HG02870 (cell line): ENCODE measurements around the gene TMEM181.
"Not testable (repeated sequence)": the region's sequence is repeated elsewhere in the genome, so short reads cannot be mapped to it uniquely, and the experiment has no call there.

ENCODE experiments used
- ATAC-seq: cut with Tn5 transposase; IDR thresholded peaks from one replicate; pipeline ENCODE4 v1.9.1; 2021; ENCODE audit warnings: mild to moderate bottlenecking, moderate library complexity; ENCODE audit not compliant: unreplicated experiment

The TMEM181 gene

DNA sequence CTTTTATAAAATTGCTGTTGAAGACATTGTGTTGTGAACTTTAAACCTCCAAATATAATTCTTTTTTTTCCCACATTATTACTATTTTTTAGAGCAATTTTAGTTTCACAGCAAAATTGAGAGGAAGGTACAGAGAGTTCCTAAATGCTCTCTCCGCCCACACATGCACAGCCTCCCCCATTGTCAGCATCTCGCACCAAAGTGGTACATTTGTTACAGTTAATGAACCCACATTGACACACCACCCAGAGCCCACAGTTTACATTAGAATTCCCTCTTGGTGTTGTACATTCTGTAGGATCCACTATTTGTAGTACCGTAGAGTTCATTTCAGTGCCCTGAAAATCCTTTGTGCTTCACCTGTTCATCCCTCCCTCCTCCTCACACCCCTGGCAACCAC lies 33.8 kb downstream of the TMEM181 start:
- ATAC-seq, result no peak

DNA sequence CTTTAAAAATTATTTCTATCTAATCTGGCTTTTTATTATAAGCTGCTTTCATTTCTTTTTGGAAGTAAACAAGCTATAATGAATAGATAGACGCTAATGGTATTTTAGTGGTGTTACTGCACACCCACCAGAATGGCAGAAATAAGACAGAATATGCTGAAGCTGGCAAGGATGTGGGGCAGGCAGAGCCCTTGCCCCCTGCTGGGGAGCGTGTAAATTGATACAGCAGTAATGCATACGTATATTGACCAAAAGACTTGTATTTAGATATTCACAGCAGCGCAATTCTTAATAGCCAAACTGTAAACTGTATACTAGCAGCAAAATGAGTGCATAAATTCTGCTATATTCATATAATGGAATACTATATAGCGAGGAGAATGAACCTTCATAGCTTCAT lies 35.3 kb downstream of the TMEM181 start:
- ATAC-seq, result no peak

DNA sequence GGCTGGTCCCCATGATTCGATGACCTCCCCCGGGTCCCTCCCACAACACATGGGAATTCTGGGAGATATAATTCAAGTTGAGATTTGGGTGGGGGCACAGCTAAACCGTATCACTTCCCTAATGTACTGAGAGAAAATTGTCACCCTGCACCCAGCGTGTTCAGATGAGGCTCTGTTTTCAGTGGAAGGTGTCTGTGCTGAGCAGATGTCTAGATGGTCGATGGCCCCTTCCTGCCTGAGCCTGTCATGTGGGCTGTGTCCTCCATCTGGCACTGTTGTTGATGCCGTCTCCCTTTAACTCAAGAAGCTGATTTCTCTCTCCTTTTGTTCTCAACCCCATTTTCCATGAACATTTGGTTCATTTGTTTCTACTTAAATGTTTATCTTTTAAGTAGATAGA lies 37.0 kb downstream of the TMEM181 start:
- ATAC-seq, result no peak

DNA sequence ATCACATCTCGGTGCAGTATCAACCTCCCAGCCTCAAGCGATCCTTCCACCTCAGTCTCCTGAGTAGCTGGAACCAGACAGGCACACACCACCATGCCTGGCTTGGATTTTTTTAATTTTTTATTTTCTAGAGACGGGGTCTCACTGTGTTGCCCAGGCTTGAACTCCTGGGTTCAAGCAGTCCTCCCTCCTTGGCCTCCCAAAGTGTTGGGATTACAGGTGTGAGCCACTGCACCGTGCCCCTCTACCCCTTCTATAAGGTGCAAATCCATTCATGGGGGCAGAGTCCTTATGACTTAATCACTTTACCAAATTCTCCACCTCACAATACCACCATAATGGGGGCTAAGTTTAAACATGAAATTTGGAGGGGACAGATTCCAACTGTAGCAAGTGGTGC lies 37.7 kb downstream of the TMEM181 start:
- ATAC-seq, result no peak

DNA sequence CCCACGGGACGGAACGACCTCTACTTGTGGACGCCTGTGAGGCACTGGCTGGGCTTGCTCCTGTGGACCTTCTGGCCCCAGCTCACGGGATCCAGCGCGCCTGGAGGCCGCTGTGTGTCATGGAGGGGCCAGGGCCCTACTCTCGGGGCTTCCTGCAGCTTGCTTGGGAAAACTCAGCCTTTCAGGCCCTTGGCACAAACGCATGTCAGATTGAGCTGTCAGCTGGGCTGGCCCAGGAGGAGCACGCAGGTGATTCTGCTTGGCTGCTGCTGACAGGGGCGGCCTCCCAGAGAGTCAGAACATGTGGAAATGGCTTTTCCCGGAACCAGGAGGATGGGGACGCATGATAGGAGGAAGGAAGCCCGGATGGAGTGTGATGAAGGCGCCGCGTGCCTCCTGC lies 39.7 kb downstream of the TMEM181 start:
- ATAC-seq, result no peak

DNA sequence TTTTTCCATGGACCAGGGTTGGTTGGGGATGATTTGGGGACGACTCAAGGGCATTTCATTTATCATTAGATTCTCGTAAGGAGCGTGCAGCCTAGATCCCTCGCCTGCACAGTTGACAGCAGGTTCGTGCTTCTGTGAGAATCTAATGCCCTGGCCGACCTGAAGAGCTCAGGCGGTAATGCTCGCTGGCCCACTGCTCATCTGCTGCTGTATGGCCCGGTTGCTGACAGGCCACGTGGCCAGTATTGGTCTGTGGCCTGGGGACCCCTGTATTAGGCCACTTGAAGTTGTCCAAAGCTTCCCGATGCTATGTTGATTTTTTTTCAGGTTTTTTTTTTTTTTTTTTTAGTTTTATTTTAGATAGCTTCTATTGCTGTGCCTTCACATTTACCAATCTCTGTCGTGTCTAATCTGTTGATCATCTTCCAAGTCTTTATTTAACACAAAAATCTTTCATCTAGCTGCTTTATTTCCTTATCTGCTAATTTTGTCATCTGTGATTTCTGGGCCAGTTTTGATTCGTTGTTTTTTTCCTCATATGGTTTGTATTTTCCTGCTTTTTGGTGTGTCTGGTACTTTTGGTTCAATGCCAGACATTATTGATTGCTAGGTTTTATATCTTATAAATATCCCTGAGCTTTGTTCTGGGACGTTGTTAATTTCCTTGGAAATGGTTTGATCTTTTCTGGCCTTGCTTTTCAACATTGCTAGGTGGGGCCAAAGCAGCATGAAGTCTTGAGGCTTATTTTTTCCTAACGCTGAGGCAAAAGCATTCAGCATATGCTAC lies 43.6 kb downstream of the TMEM181 start:
- no peak for ATAC-seq

DNA sequence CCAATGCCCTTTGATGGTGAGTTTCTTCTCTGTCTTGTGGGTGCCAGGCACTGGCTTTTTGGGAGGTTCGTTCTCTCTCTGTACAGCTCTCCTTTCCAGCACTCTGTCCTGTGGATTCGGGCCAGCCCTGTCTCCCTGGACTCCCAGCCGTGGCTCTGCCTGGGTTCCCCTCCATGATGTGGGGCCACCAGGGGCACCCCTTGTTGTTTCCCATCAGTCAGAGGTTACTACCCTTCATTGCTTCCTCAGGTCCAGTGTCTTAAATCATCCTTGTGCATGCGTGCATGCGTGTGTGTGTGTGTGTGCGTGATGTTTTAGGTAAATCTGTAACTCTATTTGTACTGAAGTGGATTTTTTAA lies 44.1 kb downstream of the TMEM181 start:
- no peak for ATAC-seq

DNA sequence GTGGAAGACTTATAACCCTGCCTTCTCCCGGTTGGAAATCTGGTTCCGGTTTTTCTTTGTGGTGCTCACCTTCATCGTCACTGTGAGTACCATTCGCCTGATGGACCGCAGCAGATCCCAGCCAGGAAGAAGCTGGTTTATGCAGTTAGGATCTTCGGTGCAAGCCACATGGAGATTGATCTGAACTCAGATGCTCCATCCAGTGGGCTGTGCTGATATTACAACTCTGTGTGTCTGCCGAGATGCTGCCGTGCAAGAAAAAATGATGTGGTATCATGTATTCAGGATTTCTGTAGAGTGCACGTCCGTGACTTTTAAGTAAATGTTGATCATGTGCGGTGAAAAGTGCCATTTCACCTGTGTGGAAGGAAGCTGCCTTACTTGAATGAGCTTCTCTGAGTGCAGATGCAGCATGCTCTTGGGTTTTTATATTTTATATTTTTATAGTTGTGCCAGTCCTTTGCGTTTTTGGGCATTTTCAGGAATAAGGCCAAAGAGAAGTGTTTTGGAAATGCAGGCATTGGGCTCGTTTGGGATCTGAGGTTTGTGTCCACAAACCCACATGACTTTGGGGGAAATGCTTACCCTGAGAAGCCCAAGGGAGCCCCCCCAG lies 45.5 kb downstream of the TMEM181 start:
- no peak for ATAC-seq

DNA sequence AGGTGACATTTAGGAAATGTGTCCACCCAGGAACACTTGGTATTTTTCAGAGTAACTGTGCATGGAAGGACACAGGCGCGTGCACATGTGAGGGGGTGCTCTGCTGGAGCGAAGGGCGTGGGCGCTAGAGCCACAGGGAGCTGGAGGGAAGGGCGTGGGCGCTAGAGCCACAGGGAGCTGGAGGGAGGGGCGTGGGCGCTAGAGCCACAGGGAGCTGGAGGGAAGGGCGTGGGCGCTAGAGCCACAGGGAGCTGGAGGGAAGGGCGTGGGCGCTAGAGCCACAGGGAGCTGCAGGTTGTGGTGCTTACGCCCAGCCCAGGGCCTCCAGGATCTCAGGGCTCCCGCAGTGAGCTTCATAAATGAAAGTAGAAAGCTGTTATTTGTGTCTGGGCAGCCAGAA lies 46.1 kb downstream of the TMEM181 start:
- not testable (repeated sequence) for ATAC-seq

DNA sequence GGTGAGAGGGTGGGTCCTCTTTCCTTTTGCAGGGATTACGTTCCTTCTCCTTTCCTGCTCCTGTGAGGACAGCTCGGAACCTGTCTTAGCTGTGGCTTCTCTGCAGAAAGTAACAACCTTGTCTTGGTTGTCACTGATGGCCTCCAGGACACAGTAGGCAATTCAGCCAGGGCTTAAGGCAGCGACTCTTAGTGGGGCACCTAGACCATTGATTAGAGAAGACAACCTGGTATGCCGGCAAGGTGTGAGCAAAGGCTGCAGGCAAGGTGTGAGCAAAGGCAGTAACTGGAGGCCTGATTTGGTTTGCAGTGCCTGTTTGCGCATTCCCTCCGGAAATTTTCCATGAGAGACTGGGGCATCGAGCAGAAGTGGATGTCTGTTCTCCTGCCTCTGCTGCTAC lies 47.0 kb downstream of the TMEM181 start:
- no peak for ATAC-seq

DNA sequence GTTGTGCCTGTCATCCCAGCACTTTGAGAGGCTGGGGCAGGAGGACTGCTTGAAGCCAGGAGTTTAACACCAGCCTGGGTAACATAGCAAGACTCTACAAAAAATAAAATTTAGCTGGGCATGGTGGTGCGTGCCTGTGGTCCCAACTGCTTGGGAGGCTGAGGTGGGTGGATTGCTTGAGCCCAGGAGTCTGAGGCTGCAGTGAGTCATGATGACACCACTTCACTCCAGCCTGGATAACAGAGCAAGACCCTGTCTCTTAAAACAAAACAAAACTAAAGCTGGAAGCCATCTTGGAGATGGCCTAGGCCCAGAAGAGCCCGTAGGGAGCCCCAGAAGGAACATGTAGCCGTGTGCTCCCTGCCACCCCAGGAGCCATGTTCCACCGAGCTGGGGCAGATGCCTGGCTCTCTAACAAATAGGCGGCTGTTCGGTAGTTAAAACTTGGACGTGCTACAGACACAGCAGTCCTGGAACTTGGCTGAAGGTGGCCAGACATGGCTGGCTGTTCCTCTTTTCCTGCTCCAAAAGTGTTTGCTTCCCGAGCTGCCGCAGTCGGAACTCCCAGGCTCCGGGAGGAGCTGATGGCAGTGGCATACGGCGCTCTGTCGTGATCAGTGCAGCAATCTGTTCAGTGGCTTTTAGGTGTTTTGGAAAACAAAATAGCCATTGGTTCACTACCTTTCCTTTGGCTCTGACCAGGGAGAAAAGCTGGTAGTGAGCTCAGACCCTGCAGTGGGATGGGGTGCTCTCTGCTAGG lies 47.7 kb downstream of the TMEM181 start:
- ATAC-seq, result no peak

DNA sequence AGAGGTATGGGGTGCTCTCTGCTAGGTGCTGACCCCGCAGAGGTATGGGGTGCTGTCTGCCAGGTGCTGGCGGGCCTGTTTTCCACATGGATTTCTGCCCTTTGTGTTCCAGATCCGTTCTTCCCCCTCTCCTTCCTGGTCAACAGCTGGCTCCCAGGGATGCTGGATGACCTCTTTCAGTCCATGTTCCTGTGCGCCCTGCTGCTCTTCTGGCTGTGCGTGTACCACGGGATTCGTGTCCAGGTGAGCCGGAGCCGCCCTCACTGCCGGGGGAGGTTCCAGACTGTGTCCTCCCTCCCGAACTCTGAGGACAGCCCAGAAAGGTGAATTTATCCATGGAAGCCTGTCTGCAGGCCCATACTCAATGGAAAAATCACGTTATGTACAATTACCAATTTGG lies 48.3 kb downstream of the TMEM181 start:
- no peak for ATAC-seq

DNA sequence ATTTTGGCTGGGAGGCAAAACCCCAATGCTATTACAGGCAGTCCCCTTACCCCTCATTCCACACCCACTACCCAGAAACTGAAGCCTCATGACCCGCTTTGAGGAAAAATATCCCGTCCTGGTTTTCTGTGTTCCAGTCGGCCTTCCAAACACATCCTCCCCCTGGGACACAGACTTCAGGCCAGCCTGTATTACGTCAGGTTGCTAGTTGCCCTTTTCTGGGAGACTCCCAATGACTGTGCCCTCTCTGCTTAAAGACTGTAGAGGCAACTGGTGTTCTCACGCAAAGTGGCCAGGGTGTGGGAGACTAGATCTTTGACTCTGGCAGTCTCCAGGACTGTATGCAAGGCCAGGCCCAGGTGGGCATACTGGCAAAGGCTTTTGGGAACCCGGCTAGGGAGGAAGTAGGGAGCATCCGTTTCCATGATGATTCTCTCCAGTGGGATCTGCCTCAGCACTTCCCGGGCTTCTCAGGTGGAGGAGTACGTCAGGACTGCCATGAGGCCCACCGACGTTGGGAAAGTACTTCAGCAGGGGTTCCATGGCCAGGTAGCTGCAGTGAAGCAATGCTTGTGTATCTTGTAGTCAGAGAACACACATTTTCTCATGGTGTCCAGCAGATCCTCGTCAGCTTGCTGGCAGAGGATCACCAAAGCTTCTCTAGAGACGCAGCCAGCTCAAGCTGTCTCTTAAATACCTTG lies 49.7 kb downstream of the TMEM181 start:
- no peak for ATAC-seq

DNA sequence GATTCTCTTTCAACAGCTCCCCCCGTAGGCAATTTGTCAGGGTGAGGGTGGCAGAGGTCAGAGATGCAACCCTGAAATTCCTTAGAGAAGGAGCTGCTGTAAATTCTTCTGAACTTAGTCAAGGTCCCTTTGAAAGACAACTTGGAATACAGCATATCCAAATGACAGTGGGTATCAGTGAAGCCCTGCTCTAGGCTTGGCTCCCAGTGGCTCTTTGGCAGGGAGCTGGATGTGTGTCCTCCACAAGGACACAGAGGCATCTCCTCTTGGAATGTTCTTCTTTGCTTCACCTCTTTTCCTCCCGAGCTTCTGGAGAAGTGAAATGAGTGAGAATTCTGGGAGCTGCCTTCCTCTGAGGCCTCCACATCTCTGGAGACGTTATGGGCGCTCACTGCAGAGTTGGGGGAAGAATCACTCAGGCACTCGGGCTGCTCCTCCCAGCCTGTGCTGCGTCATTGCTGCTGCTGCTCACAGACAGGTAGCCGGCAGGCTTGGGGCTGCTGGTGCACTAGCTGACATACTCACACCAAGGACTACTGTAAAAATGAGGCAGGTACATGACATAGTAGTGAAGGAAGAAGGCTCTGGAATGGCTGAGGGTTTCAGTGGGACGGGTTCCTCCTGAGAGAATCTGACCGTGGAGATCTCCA lies 50.6 kb downstream of the TMEM181 start:
- ATAC-seq, result no peak

DNA sequence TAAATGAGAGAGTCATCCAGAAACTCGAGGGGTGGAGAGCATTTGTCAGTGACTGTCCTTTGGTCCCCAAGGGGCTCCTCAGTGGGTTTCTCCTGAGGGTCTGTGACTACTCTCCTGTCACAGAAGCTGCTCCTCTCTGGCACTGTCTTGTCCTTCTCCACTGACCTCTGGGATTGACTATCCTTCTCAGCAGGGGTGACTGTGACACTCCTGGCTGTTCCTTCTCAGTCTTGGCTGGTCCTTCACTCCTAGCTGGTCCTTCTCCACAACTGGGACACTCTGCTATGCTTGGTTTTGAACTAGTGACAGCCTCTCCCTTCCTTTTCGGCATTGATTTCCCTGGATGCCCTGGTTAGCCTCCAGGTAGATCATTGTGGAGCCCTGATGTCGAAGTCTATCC lies 51.1 kb downstream of the TMEM181 start:
- no peak for ATAC-seq

DNA sequence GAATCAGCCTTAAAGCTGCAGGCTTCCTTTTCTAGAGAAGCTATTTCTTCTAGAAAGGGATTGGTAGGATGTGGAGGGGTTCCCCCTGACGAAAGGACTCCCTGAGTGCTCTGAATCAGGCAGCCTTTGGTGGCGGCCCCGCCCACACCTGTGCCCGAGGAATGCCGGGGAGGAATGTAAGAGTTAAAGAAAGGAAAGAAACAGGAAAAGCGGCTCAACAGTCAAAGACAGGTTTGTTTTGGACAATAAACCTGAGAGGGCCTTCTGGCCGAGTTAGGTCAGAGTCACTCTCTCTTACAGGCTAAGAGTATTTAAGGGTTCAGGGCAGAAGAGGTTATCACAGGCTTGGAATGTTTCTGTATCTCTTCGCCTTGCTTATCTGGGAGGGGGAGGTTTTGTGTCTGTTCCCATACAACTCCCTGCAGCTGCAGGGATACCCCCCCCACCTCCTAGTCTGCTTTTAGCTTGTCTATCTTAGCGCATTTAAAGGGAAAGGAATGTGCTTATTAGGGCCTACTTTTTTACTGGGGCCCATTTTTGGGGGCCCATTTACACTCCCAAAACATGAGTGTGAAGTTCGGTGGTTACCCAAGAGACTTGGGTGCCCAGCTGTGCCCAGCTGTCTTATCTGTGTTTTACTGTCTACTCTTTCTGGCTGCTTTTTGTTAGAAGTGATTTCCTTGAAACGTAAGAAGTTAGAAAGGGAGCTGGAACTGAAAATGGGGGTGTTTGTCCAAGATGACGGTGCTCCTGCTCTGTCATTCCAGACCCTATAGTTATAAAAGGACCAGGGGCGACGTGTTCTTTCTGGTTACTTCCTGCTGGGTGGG lies 51.9 kb downstream of the TMEM181 start:
- ATAC-seq, result no peak

DNA sequence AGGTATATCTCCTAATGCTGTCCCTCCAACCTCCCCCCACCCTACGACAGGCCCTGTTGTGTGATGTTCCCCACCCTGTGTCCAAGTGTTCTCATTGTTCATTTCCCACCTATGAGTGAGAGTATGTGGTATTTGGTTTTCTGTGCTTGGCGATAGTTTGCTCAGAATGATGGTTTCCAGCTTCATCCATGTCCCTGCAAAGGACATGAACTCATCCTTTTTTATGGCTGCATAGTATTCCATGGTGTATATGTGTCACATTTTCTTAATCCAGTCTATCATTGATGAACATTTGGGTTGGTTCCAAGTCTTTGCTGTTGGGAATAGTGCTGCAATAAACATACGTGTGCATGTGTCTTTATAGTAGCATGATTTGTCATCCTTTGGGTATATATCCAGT lies 54.7 kb downstream of the TMEM181 start:
- not testable (repeated sequence) for ATAC-seq

DNA sequence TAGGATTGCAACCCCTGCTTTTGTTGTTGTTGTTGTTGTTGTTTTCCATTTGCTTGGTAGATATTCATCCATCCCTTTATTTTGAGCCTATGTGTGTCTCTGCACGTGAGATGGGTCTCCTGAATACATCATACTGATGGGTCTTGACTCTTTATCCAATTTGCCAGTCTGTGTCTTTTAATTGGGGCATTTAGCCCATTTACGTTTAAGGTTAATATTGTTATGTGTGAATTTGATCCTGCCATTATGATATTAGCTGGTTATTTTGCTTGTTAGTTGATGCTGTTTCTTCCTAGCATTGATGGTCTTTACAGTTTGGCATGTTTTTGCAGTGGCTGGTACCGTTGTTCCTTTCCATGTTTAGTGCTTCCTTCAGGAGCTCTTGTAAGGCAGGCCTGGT lies 58.4 kb downstream of the TMEM181 start:
- ATAC-seq, result not testable (repeated sequence)

DNA sequence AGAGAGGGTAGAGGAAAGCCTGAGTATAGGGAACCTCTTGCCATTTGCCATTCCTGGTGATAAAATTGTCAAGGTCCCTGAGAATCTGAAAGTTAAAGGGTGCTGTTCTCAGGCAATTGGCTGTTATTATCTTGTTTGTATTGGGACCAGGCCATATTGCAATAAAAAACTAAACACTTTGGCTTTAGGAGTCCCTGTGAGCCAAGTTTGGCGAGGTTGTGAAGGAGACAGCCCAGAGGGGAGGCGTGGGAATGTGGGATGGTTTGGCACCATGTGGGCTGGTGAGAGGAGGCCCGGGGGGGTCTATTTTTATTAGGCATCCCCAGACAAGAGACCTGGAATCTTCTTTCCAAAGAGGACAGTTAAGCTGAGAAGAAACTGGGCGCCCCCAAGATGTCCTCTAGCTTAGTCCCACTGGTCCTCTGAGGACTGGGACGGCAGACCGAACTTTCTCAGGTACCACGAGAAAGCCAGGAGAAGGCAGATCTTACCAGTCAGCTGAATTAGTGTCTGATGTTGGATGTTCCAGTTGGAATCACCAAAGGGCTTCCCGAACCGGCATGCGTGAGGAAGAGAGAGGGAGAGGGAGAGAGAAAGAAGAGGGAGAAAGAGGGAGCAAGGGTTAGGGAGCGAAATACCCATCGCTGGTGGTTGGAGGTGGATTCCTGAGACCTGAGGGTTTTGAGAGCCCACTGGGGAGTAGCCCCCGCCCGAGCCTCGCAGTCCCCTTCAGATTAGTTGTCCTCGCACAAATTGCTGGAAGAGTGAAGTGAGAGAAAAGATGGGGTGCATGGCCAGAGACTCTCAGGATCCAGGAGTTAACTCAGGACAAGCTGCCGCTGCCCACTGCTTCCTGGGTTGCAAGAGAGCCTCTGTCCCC lies 60.3 kb downstream of the TMEM181 start:
- no peak for ATAC-seq
